Mesothelial cell of epicardium (in vitro differentiated cells): ENCODE measurements around the gene HEMGN. TPM values are rescaled to one million over a fixed set of nuclear protein-coding genes. Genes with fewer than 3 reads are reported as not detected.

ENCODE experiments used
- DNase-seq, 2 experiments: peaks; one replicate each; pipeline ENCODE4 v3.0.0; 2021; ENCODE audit warnings: low spot score in 2 of 2; ENCODE audit not compliant: unreplicated experiment in 2 of 2
- H3K27ac Mint-ChIP-seq: 2 replicates; pipeline ENCODE4 v1.8.0; 2021; ENCODE audit warnings: mixed read lengths
- H3K27me3 Mint-ChIP-seq: 2 replicates; pipeline ENCODE4 v1.8.0; 2021; ENCODE audit warnings: low read depth, mixed read lengths
- H3K36me3 Mint-ChIP-seq: 2 replicates; pipeline ENCODE4 v1.8.0; 2021; ENCODE audit warnings: mixed read lengths
- H3K4me1 Mint-ChIP-seq: 2 replicates; pipeline ENCODE4 v1.8.0; 2021; ENCODE audit warnings: mixed read lengths
- H3K4me3 Mint-ChIP-seq: 2 replicates; pipeline ENCODE4 v1.8.0; 2021; ENCODE audit warnings: mild to moderate bottlenecking, moderate library complexity, mixed read lengths
- H3K9me3 Mint-ChIP-seq: 2 replicates; pipeline ENCODE4 v1.8.0; 2021; ENCODE audit warnings: mixed read lengths
- total RNA-seq: library from RNA; stranded (reverse); gene quantifications from 3 replicates; pipeline ENCODE4 v1.2.1, GENCODE V29; 2021
- TF ChIP-seq, protein P1 (sequence below): fragments of 200-600 bp; sonication (generic); IDR thresholded peaks from one replicate; pipeline ENCODE4 v1.5.0; 2021; ENCODE audit warnings: antibody characterized with exemption; ENCODE audit not compliant: unreplicated experiment

Gene HEMGN
- total RNA-seq, 1 donor from 2014 or later = not detected

DNA sequence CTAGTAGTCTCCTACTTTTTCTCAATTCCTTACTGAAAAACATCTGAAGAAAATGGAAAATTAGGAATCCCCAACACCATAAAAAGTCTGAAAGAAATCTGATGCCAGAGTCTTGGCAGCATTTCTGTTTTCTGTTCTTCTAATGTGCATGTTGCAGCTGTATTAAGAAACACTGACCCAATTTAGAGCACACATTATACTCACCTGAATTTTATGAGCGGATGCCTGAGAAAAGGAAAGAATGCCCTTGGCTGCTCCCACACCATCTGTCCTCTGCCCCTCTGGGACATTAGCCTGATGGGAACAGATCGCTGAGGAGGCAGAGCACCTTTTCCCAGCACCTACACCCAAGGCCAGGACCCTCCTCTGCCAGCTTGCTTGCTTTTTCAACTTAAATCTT is 31.0 kb upstream of the HEMGN start:
- no peaks in the 10 kb centered on the region for H3K9me3 Mint-ChIP-seq
- no peak for DNase-seq
- no peaks in the 10 kb centered on the region for H3K4me1 Mint-ChIP-seq
- peaks cover 58% of the 10 kb centered on the region for H3K27me3 Mint-ChIP-seq
- peaks cover 1% of the 10 kb centered on the region for H3K36me3 Mint-ChIP-seq
- H3K27ac Mint-ChIP-seq = no peak overlapping the region
- TF ChIP-seq, protein P1, sequence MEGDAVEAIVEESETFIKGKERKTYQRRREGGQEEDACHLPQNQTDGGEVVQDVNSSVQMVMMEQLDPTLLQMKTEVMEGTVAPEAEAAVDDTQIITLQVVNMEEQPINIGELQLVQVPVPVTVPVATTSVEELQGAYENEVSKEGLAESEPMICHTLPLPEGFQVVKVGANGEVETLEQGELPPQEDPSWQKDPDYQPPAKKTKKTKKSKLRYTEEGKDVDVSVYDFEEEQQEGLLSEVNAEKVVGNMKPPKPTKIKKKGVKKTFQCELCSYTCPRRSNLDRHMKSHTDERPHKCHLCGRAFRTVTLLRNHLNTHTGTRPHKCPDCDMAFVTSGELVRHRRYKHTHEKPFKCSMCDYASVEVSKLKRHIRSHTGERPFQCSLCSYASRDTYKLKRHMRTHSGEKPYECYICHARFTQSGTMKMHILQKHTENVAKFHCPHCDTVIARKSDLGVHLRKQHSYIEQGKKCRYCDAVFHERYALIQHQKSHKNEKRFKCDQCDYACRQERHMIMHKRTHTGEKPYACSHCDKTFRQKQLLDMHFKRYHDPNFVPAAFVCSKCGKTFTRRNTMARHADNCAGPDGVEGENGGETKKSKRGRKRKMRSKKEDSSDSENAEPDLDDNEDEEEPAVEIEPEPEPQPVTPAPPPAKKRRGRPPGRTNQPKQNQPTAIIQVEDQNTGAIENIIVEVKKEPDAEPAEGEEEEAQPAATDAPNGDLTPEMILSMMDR = no peak
- no peak overlapping the region for H3K4me3 Mint-ChIP-seq

DNA sequence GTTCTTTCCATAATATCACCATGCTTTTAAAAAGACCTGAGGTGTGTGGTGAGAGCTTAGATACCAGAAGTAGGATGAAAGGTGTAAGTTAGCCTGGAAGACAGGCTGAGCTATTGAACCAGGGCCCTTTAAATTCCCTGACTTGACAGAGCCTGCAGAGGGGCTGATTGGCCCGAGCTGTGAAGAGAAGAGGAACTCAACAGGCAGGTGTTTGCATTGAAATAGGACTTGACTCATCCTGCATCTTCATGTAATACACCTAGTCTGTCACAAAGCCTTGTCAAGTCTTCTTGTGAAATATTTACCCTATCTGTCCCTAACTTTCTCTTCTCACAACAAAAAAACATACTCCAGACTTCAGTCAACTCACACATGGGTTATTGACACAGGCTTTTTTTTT is 28.5 kb upstream of the HEMGN start:
- Mint-ChIP-seq H3K9me3 (no peaks in the 10 kb centered on the region), H3K4me1 (no peaks in the 10 kb centered on the region), H3K4me3 (no peak overlapping the region), H3K36me3 (no peaks in the 10 kb centered on the region), H3K27ac (no peak overlapping the region), H3K27me3 (peaks cover 45% of the 10 kb centered on the region)
- no peak for DNase-seq
- TF ChIP-seq, protein P1 = no peak

DNA sequence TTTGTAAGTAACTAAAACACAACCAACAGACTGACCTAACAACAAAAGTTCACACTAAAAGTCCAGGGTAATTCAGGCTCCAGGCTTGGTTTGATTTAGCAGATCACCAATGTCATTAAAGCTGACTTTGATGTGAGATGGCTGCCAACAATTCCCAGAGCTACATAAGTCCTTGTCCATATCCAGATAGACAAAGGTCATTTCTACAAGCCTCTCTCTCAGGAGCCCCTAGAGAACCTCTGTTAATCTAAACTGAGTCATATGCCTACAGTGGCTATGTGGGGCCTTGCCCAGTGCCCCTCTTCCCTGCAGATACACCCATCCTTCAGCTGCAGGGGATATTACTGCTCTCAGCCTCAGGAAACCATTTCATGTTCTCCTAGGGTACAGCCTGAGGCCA is 26.9 kb upstream of the HEMGN start:
- Mint-ChIP-seq H3K4me3 (no peak overlapping the region), H3K4me1 (no peaks in the 10 kb centered on the region), H3K36me3 (no peaks in the 10 kb centered on the region), H3K9me3 (no peaks in the 10 kb centered on the region), H3K27ac (no peak overlapping the region), H3K27me3 (peaks cover 36% of the 10 kb centered on the region)
- no peak for DNase-seq
- TF ChIP-seq, protein P1 = no peak

DNA sequence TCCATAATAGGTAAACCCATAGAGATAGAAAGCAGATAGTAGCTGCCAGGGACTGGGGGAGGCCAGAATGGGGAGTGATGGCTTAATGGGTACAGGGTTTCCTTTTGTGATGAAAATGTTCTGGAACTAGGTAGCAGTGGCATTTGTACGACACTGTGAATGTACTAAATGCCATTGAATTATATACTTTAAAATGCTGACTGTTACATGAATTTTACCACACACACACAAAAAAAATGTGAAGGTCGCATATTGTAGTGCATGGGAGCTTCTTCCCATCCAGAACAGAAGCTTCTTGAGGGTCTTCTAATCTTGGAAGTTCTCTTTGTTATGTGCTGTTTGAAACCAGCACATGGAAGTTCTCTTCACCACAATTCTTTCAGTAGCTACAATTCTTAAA is 25.3 kb upstream of the HEMGN start:
- H3K9me3 Mint-ChIP-seq = no peaks in the 10 kb centered on the region
- no peak for DNase-seq
- H3K4me1 Mint-ChIP-seq = no peaks in the 10 kb centered on the region
- H3K36me3 Mint-ChIP-seq = no peaks in the 10 kb centered on the region
- H3K27ac Mint-ChIP-seq = no peak overlapping the region
- TF ChIP-seq, protein P1 = no peak
- H3K27me3 Mint-ChIP-seq = peaks cover 33% of the 10 kb centered on the region
- no peak overlapping the region for H3K4me3 Mint-ChIP-seq

DNA sequence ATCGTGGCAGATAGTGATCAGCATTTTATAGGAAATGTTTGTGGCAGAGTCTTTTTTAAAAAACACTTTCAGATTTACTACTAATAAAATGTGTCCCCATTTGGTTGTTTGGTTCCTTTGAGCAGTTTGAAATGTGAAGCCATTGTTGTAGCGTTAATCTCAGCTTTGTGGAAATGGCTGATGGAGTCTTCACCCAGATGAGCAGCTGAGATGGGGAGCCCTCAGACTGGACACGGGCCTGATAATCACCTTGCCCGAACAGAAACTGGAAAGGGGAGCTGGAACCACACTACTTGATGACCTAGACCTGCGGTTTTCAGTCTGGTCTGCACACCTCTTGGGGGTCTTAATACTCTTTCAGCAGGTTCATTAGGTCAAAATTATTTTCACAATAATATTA is 24.6 kb upstream of the HEMGN start:
- no peaks in the 10 kb centered on the region for H3K36me3 Mint-ChIP-seq

More for the DNA sequence above, 24.6 kb upstream of the HEMGN start:
- Mint-ChIP-seq H3K27ac (no peak overlapping the region), H3K4me1 (no peaks in the 10 kb centered on the region), H3K4me3 (no peak overlapping the region), H3K27me3 (peaks cover 29% of the 10 kb centered on the region), H3K9me3 (no peaks in the 10 kb centered on the region)
- TF ChIP-seq, protein P1 = no peak
- no peak for DNase-seq
